HG02642 (cell line): ENCODE results near the gene NOD2.
A peak's percentile ranks its signal among the peaks of the same experiment; 100 is the strongest.

Experiments
- ATAC-seq: cut with Tn5 transposase; IDR thresholded peaks from one replicate; pipeline ENCODE4 v1.9.1; 2021; ENCODE audit warnings: mild to moderate bottlenecking; ENCODE audit not compliant: unreplicated experiment, poor library complexity

Gene NOD2

GRCh38 chr16:50669741-50670140 lies 23.7 kb upstream of the NOD2 start:
- no peak for ATAC-seq

DNA sequence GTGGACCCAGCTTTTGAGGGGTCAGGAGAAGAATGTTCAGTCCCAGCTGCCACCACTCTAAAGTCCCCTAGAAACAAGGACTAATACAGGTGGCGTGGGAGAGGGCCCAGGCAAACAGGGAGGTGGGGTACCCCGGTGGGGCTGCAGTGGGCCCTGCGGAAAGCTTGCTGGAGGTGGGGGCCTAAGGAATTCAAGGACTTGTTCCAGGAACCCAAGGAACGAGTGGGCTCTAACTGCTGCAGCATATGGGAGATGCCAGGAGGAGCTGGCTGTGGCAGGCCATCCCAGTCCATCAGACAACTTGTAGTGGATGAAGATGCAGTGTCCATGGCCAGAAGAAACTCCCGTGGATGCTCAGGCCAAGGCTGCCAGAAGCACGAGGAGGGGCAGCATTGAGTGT lies 22.9 kb upstream of the NOD2 start:
- no peak for ATAC-seq

- no peak for ATAC-seq
These were observed 21.7 kb upstream of the NOD2 start for GRCh38 chr16:50671644-50672260.

DNA sequence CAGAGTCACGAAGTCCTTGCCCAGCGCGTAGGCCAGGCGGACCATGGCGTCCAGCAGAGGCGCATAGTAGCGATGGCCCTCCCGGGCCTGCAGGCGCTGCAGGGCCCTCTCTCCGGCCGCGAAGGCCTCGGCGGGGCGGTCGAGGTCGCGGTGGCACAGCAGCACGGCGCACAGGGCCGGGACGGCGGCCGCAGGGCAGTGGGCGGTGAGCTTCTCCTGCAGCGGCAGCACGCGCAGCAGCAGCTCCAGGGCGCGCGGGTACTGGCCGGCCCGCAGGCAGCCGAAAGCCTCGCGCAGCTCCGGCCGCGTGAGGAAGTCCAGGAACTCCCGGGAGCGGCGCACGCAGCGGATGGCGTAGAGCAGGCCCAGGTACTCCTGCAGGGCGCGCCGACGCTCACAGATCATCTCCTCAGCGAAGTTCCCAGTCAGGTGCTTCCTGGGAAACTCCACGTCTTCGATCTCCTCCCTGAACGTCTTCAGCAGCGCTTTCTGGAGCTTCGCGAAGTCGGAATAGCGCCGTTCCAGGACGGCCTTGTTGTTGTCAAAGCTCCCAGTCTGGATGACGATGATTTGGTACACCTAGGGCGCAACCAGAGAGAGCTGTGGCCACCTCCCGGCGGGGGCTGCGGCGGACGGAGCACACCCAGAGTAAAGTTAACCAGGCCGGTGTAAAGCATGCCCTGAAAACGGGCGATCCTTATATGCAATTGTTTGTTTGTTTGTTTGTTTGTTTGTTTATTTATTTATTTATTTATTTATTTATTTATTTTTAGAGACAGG lies 19.7 kb upstream of the NOD2 start:
- ATAC-seq = no peak

- ATAC-seq = no peak
These were observed 18.6 kb upstream of the NOD2 start for GRCh38 chr16:50674831-50675230.

- ATAC-seq = no peak
These were observed 17.5 kb upstream of the NOD2 start for GRCh38 chr16:50675686-50676610.

- no peak for ATAC-seq
These were observed 16.7 kb upstream of the NOD2 start for GRCh38 chr16:50676684-50677225.

DNA sequence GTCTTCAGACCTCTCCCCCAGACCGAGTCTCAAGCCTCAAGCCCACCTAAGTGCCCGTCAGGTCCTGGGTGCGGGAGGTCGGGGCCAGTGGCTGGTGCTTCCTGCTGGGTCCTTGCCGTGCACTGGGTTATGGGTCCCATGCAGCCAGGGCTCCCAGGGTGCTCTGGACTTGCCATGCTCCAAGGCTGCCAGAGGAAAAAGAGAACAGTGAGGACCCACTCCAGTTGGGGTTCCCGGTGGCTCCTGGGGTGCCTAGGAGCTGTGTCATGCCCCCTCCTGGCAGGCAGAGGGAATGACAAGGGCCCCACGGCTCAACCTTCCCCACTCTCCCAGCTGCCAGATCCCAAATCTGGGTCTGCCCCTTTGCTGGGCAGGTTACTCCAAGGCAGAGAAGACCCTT lies 16.1 kb upstream of the NOD2 start:
- no peak for ATAC-seq

DNA sequence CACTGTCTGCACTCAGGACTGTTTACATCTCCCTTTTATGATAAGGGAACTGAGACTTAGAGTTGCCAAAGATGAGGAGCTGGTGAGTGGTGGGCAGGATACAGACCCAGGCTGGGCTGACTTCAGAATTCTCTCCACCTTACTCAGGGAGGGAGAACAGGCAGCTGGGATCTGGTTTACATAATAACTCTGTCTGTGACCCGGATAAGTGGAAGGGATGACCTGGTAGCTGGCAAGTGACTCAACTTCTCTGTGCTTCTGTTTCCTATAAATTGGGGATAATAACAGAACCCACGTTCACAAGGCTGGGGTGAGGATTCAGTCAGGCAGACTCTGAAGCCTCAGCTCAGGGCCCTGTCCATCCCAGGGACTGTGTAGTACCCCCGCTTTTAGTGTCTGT lies 14.9 kb upstream of the NOD2 start:
- ATAC-seq = no peak

DNA sequence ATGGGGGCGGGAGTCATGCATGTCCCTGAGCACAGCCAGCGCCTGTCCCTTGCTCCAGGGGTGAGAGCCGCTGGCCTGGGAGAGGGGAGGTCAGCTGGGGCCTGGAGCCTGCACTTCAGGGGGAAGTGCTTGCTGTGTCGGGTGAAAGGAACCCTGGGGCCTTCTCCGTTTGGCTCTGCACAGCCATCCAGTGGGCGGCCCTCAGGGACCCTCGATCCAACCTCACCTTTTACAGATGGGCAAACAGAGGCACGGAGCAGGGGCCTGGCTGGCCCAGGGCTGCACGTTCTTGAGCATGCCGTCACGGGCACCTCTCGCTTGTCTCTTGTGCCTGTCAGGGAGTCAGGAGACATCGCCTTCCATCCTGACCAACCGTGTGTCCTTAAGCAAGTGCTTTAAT lies 14.1 kb upstream of the NOD2 start:
- no peak for ATAC-seq

DNA sequence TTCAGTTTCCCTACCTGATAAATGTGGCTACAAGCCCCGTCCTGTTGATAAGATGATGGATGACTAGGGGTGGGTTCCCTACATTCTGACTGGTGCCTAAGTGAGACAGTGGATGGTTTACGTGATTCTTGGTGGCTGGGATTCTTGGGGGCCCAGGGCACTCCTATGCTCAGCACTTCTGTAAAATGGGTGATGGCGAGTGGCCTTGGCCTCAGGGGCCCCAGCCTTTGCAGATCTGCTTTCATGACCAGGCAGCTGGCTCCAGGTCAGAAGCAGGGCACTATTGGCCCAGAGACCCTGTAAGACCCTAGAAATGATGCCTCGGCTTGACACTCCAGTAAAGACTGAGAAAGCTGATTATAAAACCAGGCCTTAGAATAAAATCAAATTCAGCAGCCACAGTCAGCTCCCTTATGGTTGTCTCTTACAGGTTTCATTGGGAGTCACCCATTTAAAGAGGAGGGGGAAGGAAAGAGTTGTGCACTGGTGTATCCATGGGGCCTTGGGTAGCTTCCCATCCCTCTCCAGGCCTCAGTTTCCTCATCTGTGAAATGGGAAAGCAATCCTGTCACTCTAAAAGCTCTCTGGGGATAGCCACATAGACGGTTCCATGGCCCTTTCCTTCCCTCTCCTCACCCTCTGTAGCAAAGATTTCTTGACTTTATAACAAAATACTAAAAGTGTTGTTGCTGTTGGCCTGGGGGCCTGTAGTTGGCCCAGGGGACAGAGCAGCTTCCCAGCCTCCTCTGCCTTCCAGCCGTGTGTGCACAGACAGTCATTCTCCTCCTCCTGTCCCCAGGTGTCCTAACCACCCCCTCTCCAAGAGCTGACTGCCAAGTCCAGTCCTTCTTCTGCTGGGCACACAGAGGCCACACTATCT lies 13.5 kb upstream of the NOD2 start:
- ATAC-seq = no peak

GRCh38 chr16:50680556-50680893 lies 12.9 kb upstream of the NOD2 start:
- no peak for ATAC-seq

- peak; percentile 63 for ATAC-seq
These were observed 12.2 kb upstream of the NOD2 start, which contains the start of gene SNX20 for GRCh38 chr16:50681021-50681885. Gene SNX20 (minus strand): TSS chr16:50681312. CDS start chr16:50677526, 3,786 bp downstream.

GRCh38 chr16:50683689-50684374 lies 9.6 kb upstream of the NOD2 start:
- ATAC-seq = peak; percentile 76

- no peak for ATAC-seq
These were observed 8.5 kb upstream of the NOD2 start for GRCh38 chr16:50684823-50685461.

GRCh38 chr16:50685462-50686063 lies 7.8 kb upstream of the NOD2 start:
- ATAC-seq = no peak

- no peak for ATAC-seq
These were observed 5.3 kb upstream of the NOD2 start for GRCh38 chr16:50688083-50688482.
